Thoracic aorta (tissue), 2 donors: ENCODE data around the gene DYNLRB2. TPM values are rescaled to one million over a fixed set of nuclear protein-coding genes. Genes with fewer than 3 reads are reported as not detected.

Experiments used
- ATAC-seq: fragments of 150-250 bp; one replicate; pipeline ENCODE4 v1.8.0; 2017; ENCODE audit warnings: low read depth; ENCODE audit not compliant: insufficient number of reproducible peaks, low FRiP score
- DNase-seq: peaks from one replicate; pipeline ENCODE4 v3.0.0-alpha.2; 2020; ENCODE audit warnings: low spot score
- H3K27ac ChIP-seq, 2 donors: fragments of 200-600 bp; sonication (generic); 1 replicate in 1 of 2; 2 replicates in 1 of 2; pipeline ENCODE4 v1.5.1; 2016; ENCODE audit warnings: mild to moderate bottlenecking in 2 of 2, moderate library complexity in 2 of 2
- H3K27me3 ChIP-seq: fragments of 200-600 bp; sonication (generic); replicated peaks from 2 replicates; pipeline ENCODE4 v1.6.0; 2016; ENCODE audit warnings: mild to moderate bottlenecking; ENCODE audit not compliant: insufficient read depth
- H3K36me3 ChIP-seq: fragments of 200-600 bp; sonication (generic); one replicate; pipeline ENCODE4 v1.5.1; 2016
- H3K4me1 ChIP-seq, 2 donors: fragments of 200-600 bp; sonication (generic); 1 replicate in 1 of 2; 2 replicates in 1 of 2; pipeline versions ENCODE4 v1.5.1 to v1.6.0; 2016; ENCODE audit warnings: low read depth in 2 of 2, mild to moderate bottlenecking in 1 of 2; ENCODE audit not compliant: control insufficient read depth in 1 of 2
- H3K4me3 ChIP-seq: fragments of 200-600 bp; sonication (generic); 2 replicates; pipeline ENCODE4 v1.5.1; 2016; ENCODE audit warnings: mild to moderate bottlenecking
- H3K9me3 ChIP-seq: fragments of 200-600 bp; sonication (generic); 2 replicates; pipeline ENCODE4 v1.5.1; 2016
- CTCF ChIP-seq: fragments of 200-600 bp; sonication (generic); IDR thresholded peaks from one replicate; pipeline ENCODE4 v1.5.1; 2019; ENCODE audit warnings: antibody characterized with exemption
- total RNA-seq, 2 donors: library from RNA; depleted of rRNA; stranded (reverse); fragments of >200 nt; gene quantifications; one replicate each; pipeline versions ENCODE4 v1.1.0 to v1.2.3, GENCODE V29; 2016

The DYNLRB2 gene
- total RNA-seq, result not detected

DNA sequence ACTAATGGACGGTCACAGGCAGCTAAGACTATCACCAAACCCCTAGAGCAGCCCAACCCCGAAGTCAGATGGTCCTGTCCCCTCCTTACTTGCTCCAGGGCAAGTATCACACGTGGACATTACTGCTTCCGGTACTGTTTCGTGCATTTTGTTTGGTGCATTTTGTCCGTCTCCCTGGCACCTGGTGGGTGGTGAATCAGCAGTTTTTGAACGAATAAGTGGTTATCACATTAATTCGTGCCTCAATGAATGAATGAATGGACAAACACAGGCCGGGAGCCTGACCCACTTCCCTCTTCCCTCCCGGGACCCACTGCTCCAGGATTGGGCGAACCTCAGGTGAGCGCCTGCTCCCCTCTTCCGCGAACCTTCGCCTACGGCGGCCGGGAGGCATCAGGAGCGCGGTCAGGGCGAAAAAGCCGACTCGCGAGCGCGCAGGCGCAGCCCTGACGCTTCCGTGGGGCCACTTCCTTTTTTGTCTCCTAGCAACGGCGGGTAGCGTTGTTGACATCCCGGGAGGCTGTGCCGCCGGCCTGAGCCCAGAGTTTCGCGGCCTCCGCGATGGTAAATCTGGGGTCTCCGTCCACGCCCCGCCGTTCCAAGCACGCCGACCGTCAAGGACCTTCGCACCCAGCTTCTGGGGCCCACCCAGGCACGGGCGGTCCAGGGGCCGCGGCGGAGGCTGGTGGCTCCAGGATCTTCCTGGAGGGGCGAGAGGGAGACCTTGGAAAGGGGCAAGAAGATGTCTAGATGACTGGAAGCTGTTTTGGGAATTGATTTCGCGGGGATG is at the start of gene DYNLRB2:
TSS of gene DYNLRB2 (plus strand) at position 478 of the 790 bp plus-strand sequence. CDS start at position 562, 84 bp downstream.
- no peak for TF ChIP-seq CTCF
- no peaks in the 10 kb centered on the region for H3K9me3 ChIP-seq
- DNase-seq (peak; percentile 60), ATAC-seq (peak; percentile 93)
- no peaks in the 10 kb centered on the region for H3K36me3 ChIP-seq
- peaks cover 2 to 6% of the 10 kb centered on the region in 2 donors for H3K4me1 ChIP-seq
- no peaks in the 10 kb centered on the region for H3K27me3 ChIP-seq
- H3K4me3 ChIP-seq, result peak within 1 kb of the TSS; percentile 78
- H3K27ac ChIP-seq, result peak within 1 kb of the TSS in 1 of 2 donors; percentile 33

DNA sequence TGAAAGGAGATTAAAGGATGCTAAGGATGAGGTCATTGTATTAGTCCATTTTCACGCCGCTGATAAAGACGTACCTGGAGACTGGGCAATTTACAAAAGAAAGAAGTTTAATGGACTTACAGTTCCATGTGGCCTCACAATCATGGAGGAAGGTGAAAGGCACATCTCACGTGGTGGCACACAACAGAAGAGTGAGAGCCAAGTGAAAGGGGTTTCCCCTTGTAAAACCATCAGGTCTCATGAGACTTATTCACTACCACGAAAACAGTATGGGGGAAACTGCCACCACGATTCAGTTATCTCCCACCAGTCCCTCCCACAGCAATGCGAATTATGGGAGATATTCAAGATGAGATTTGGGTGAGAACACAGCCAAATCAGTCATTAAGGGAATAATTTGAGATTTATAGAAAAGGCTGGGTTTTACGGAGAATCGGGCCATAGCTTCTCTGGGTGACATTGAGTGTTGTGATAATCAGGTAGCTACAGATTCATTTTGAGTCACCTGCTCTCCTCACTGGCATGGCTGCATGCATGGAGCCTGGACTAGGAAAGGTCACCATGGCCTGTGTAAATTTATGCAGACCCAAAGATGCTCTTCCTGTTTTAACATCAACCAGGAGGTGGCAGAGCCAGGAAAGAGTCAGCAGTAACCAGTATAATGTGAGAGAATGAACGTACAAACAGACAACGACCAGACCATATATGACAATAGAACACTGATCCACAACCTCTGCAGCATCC is 40.5 kb upstream of the DYNLRB2 start:
- no peak for ATAC-seq
- H3K27me3 ChIP-seq, result no peaks in the 10 kb centered on the region
- TF ChIP-seq CTCF, result no peak

GRCh38 chr16:80500961-80501525 is 39.8 kb upstream of the DYNLRB2 start:
- Histone ChIP-seq H3K27me3 (no peaks in the 10 kb centered on the region), H3K4me3 (no peak overlapping the region), H3K27ac (no peak overlapping the region), H3K36me3 (no peaks in the 10 kb centered on the region), H3K9me3 (no peaks in the 10 kb centered on the region), H3K4me1 (no peaks in the 10 kb centered on the region)
- DNase-seq (no peak), ATAC-seq (no peak)
- TF ChIP-seq CTCF, result no peak

More for the DNA sequence above, 40.5 kb upstream of the DYNLRB2 start:
- DNase-seq, result no peak
- Histone ChIP-seq H3K36me3 (no peaks in the 10 kb centered on the region), H3K9me3 (no peaks in the 10 kb centered on the region), H3K27ac (no peak overlapping the region), H3K4me1 (no peaks in the 10 kb centered on the region), H3K4me3 (no peak overlapping the region)

GRCh38 chr16:80503107-80503506 is 37.7 kb upstream of the DYNLRB2 start:
- H3K27ac ChIP-seq, result no peak overlapping the region
- H3K4me3 ChIP-seq, result no peak overlapping the region
- no peaks in the 10 kb centered on the region for H3K27me3 ChIP-seq
- no peaks in the 10 kb centered on the region for H3K9me3 ChIP-seq
- no peaks in the 10 kb centered on the region for H3K36me3 ChIP-seq
- ATAC-seq (no peak), DNase-seq (no peak)
- TF ChIP-seq CTCF, result no peak
- H3K4me1 ChIP-seq, result no peaks in the 10 kb centered on the region

GRCh38 chr16:80507538-80507937 is 33.3 kb upstream of the DYNLRB2 start:
- H3K36me3 ChIP-seq, result no peaks in the 10 kb centered on the region
- ATAC-seq, result no peak
- H3K9me3 ChIP-seq, result no peaks in the 10 kb centered on the region
- no peak overlapping the region for H3K4me3 ChIP-seq
- no peaks in the 10 kb centered on the region for H3K4me1 ChIP-seq
- DNase-seq, result no peak
- no peak for TF ChIP-seq CTCF
- H3K27ac ChIP-seq, result no peak overlapping the region
- no peaks in the 10 kb centered on the region for H3K27me3 ChIP-seq
